Measurements from ENCODE around the gene CPEB4.

CPEB4 gene

GRCh38 chr5:173884402-173885053, 3.6 kb upstream of the CPEB4 start:
- no peak for DNase-seq (ENCODE audit: low read depth)

DNA sequence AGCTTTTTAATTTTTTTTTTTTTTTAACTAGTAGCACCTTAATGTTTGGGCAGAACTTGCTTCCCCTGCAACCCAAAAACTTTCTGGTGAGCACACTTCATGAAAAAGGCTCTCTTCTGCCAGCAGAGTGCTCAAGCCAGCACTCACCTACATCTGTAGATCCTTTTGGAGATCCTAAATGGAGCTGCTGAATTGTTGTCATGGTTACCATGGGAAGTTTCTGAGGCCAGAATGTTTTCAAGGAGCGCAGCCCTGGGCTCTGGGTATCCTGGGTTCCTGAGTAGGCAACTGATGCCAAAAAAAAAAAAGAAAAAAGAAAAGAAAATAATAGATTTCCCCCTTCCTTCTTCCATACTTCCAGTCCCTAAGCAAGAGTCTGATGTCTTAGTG, 3.1 kb upstream of the CPEB4 start:
- no peak for DNase-seq (ENCODE audit: low read depth)

GRCh38 chr5:173885475-173886010, 2.6 kb upstream of the CPEB4 start:
- no peak for DNase-seq (ENCODE audit: low read depth)

DNA sequence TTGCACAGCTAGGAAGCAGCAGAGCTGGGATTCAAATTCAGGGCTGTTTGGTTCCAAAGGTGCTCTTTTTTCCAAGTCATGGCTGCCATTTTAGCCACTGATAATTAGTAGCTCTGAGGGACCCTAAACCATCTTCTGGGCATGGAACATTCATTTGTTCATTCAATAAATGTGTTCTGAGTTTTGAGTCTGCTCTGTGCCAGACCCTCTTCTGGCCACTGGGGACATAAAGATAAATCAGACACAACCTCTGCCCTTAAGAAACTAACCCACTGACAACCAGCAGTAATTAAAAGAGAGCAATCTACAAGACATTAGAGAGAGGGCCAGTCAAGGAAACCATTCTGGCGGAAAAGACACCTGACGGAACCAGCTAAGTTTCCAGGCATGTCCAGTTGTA, 2.0 kb upstream of the CPEB4 start:
- DNase-seq (ENCODE audit: low read depth): no peak

- no peak for DNase-seq (ENCODE audit: low read depth)
Measured at GRCh38 chr5:173888473-173889131, 453 bp downstream of the CPEB4 start.

DNA sequence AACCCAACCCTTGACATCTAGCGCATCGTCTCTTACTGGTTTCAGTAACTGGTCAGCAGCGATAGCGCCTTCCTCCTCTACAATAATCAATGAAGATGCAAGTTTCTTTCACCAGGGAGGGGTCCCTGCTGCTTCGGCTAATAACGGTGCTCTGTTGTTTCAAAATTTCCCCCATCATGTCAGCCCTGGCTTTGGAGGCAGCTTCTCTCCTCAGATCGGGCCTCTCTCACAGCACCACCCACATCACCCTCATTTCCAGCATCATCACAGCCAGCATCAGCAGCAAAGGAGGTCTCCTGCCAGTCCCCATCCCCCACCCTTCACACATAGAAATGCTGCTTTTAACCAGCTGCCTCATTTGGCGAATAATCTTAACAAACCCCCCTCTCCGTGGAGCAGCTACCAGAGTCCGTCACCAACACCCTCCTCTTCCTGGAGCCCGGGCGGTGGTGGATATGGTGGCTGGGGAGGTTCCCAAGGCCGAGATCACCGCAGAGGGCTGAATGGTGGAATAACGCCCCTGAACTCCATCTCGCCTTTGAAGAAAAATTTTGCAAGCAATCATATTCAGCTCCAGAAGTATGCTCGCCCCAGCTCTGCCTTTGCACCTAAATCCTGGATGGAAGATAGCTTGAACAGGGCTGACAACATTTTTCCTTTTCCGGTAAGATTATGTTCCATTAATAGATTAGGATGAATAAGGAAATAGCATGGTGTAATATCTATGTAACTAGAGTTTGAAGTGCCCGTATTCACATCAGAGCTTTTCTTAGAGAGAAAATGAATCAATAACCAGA, 2.2 kb downstream of the CPEB4 start:
- no peak for DNase-seq (ENCODE audit: low read depth)

- no peak for DNase-seq (ENCODE audit: low read depth)
Measured at GRCh38 chr5:173891308-173892116, 3.4 kb downstream of the CPEB4 start.

GRCh38 chr5:173893192-173893561, 5.0 kb downstream of the CPEB4 start:
- DNase-seq (ENCODE audit: low read depth): no peak

- no peak for DNase-seq (ENCODE audit: low read depth)
Measured at GRCh38 chr5:173895401-173896165, 7.4 kb downstream of the CPEB4 start.

- DNase-seq (ENCODE audit: low read depth): no peak
Measured at GRCh38 chr5:173896631-173897030, 8.5 kb downstream of the CPEB4 start.

- no peak for DNase-seq (ENCODE audit: low read depth)
Measured at GRCh38 chr5:173901705-173902104, 13.6 kb downstream of the CPEB4 start.

DNA sequence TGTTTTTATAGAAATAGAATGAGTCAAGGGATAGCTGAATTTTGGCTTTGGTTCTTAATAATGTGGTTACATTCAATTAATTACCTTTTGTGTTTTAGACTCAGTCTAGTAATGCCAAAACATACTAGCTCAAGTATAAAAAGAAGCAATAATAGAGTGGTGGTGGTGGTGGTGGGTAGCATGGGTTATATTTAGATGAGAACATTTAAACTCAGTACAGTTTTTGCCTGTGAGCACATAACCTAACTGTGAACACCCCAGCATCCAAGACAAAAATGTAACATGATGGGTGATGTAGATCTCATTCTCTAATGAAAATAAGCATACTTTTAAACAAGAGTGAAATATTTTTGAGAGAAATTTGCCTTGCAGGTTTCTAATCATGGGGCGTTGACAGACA, 14.2 kb downstream of the CPEB4 start:
- DNase-seq (ENCODE audit: low read depth): no peak

DNA sequence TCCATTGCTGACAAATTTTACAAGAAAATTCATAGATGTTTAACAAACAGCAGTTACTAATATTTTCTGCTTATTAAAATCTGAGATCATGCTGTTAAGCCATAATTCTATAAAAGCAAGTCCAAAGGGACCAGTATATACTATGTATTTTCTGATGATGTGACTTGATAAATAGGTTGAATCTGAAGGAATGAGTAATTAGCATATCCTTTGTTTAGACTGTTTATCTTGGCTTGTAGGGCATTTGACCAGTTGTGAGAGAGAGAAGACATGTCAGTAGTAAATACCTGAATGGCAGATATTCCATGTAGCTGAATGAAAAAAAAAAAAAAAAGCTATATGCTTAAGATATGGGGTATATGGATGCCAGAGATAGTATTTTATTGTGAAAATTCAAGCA, 14.6 kb downstream of the CPEB4 start:
- DNase-seq (ENCODE audit: low read depth): no peak

GRCh38 chr5:173903396-173904140, 15.4 kb downstream of the CPEB4 start:
- DNase-seq (ENCODE audit: low read depth): no peak

DNA sequence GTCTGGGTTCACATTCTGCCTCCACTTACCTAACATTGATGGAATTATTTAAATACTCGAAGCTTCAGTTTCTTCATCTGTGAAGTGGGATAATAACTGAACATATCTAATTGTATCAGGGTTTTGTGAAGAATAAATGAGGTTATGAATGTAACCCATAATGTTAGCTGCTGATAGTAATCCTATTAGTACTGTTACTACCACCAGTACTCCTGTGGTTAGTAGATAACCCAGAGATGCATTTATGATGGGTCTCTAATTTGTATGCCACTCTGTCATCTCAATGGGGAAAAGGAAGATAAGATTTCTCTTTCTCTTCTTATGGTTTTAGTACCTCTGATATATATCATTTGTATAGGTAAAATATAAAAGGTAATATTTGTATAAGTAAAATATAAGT, 16.0 kb downstream of the CPEB4 start:
- no peak for DNase-seq (ENCODE audit: low read depth)

DNA sequence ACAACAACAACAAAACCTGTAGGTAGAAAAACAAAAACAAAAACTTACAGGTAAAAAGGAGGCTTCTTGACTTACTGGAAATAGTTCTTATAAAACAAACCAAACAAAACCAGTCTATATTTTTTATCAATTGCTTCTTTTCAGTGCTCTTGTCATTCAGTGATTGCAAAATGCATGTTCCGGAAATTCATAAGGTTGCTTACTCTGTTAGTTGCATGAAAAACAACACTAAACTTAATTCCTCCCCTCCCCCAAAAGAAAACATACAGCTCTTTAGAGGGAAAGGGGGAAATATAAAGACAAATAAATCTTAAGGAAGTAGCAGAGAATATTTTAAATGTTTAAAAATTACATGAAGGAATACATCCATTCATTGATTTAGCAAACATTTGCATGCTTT, 19.1 kb downstream of the CPEB4 start:
- DNase-seq (ENCODE audit: low read depth): no peak

GRCh38 chr5:173907686-173908371, 19.7 kb downstream of the CPEB4 start:
- DNase-seq (ENCODE audit: low read depth): no peak

DNA sequence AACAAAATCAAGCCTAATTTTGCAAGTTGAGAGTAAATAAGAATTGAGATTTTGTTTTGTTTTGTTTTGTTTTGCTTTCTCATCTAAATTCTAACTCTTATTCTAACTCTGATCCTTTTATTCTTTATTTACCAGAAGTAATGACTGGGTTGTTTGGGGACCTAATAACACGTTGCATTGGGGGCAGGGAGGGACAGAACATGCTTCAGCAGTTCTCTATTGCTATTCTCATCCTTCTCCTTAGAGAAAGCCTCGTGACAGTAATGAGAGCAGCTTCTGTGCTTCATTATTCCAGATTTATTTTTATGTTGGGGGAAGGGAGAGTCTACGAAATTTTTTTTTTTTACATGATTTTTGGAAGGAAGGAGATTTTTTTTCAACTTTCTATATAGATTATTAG, 21.1 kb downstream of the CPEB4 start:
- no peak for DNase-seq (ENCODE audit: low read depth)

DNA sequence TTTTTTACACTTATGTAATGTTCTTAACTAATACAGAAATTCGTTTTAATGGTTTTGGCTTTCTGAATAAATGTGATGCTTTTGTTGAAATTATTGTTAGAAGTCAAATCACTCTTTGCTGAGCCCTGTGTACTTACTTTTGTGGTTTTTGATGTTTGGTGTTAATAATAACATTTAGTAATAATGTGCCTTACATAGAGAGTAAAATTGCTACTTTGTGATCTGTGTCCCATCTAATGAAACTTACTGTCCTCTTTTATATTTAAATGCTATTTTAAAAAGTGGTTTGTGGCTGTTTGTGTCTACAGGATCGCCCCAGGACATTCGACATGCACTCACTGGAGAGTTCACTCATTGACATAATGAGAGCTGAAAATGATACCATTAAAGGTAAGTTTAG, 22.1 kb downstream of the CPEB4 start:
- no peak for DNase-seq (ENCODE audit: low read depth)

GRCh38 chr5:173911623-173912022, 23.5 kb downstream of the CPEB4 start:
- no peak for DNase-seq (ENCODE audit: low read depth)

All from activated T-cell treated with anti-CD3 and anti-CD28 coated beads for 48 hours (primary cell).